ENCODE results near the gene FRRS1. TPM values are rescaled to one million over a fixed set of nuclear protein-coding genes. Genes with fewer than 3 reads are reported as not detected.

Gene FRRS1, protein sequence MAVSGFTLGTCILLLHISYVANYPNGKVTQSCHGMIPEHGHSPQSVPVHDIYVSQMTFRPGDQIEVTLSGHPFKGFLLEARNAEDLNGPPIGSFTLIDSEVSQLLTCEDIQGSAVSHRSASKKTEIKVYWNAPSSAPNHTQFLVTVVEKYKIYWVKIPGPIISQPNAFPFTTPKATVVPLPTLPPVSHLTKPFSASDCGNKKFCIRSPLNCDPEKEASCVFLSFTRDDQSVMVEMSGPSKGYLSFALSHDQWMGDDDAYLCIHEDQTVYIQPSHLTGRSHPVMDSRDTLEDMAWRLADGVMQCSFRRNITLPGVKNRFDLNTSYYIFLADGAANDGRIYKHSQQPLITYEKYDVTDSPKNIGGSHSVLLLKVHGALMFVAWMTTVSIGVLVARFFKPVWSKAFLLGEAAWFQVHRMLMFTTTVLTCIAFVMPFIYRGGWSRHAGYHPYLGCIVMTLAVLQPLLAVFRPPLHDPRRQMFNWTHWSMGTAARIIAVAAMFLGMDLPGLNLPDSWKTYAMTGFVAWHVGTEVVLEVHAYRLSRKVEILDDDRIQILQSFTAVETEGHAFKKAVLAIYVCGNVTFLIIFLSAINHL
- total RNA-seq (2022) (9.6 and 11.1 TPM in 2 replicates), Bru-seq, nascent RNA (percentile 64 among the genes with signal in this experiment), BruChase-seq, experiment 1, labeled RNA remaining after a 2-hour chase (percentile 61 among the genes with signal in this experiment), BruChase-seq, experiment 2, labeled RNA remaining after a 6-hour chase (percentile 65 among the genes with signal in this experiment)
- long read RNA-seq, partial matches to known transcripts, result 0 of 1 reads
- long read RNA-seq, other reads (novel, unspliced or antisense), result 0 of 1 reads

DNA sequence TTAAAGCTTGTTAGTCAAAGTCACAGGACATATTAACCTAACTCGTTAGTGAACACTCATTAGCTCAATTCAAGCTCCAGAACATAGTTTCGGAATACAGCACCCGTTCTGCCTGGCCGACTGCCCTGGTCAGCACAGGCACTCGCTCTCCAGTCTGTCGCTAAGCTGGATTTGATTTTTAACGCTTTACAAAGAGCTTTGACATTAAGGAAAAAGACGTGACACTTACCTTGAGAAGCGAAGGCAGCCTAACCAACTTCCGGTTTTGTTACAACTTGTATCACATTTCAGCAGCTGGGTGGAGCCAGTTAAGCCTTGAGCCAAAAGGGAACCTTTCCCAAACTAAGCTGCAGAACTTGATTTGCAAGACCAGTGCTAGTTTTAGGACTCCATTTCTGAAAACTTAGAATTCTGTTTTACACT is at the start of gene FRRS1:
Gene FRRS1, minus strand, starts transcription at position 258 of the 423 bp plus-strand sequence. CDS start 17,867 bp downstream, outside the sequence.
- Histone ChIP-seq H3K9me3 (no peaks in the 10 kb centered on the region), H3K4me3 (ENCODE audit: low read depth, low read length) (peak within 1 kb of the TSS; percentile 51), H3K4me1 (peaks cover 15% of the 10 kb centered on the region), H3K36me3 (ENCODE audit: control insufficient read depth, insufficient read depth, low read length) (no peaks in the 10 kb centered on the region), H3K27me3 (replicated peaks; ENCODE audit: control insufficient read depth, insufficient read depth, low read length) (no peaks in the 10 kb centered on the region)
- peak within 1 kb of the TSS; percentile 96 for H3K27ac Mint-ChIP-seq (ENCODE audit: unreplicated experiment)
- H3K27me3 Mint-ChIP-seq (ENCODE audit: insufficient read depth, unreplicated experiment), result no peaks in the 10 kb centered on the region
- H3K4me3 Mint-ChIP-seq (ENCODE audit: unreplicated experiment), result peak within 1 kb of the TSS; percentile 95
- ChIA-PET CTCF (no interaction called here), POLR2A (interaction anchor here (0.5 to 0.8 kb wide), 2 partner anchors 84 to 484 kb away, joined by 3 read pairs; no protein-coding TSS in a partner anchor)
- intact Hi-C loops (cut with micrococcal nuclease; ENCODE audit: unreplicated experiment), result loop anchor here (2.0 kb wide), 1 partner anchor 28 kb away; no protein-coding TSS in a partner anchor
- peak; percentile 67 to 68 for DNase-seq
- BruUV-seq (replicated peaks), result no TSS peak
- TF ChIP-seq, protein P1, sequence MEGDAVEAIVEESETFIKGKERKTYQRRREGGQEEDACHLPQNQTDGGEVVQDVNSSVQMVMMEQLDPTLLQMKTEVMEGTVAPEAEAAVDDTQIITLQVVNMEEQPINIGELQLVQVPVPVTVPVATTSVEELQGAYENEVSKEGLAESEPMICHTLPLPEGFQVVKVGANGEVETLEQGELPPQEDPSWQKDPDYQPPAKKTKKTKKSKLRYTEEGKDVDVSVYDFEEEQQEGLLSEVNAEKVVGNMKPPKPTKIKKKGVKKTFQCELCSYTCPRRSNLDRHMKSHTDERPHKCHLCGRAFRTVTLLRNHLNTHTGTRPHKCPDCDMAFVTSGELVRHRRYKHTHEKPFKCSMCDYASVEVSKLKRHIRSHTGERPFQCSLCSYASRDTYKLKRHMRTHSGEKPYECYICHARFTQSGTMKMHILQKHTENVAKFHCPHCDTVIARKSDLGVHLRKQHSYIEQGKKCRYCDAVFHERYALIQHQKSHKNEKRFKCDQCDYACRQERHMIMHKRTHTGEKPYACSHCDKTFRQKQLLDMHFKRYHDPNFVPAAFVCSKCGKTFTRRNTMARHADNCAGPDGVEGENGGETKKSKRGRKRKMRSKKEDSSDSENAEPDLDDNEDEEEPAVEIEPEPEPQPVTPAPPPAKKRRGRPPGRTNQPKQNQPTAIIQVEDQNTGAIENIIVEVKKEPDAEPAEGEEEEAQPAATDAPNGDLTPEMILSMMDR (IDR thresholded peaks at IDR 0.05; ENCODE audit: insufficient read depth in 1 of 2, low read depth in 1 of 2, low read length in 1 of 2, severe bottlenecking in 1 of 2, unreplicated experiment in 1 of 2), result no peak
- H3K9me3 Mint-ChIP-seq (ENCODE audit: unreplicated experiment), result no peaks in the 10 kb centered on the region
- peaks cover 6% of the 10 kb centered on the region for H3K36me3 Mint-ChIP-seq (ENCODE audit: insufficient read depth, unreplicated experiment)
- no peaks in the 10 kb centered on the region for H3K4me1 Mint-ChIP-seq (ENCODE audit: low read depth, unreplicated experiment)

DNA sequence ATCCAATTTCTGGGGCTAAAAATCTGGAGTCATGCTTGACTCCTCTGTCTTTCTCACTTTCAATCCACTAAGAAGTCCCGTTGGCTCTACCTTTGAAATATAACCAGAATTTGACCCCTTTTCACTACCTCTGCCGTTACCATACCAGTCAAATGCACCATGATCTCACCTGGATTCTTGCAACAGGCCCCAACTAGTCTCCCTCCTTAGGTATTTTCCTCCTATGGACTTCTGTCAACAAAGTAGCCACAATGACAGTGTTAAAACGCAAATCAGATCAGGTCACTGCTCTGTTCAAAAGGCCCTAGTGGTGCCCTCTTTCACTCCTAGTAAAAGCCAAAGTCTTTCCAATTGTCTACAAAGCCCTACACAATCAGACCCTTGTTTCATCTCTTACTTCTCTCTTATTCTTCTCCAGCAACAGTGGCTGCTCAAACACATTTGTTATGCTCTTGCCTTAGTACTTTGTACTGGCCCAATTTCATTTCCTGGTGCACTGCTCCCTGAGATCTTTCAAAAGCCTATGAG is 48.0 kb upstream of the FRRS1 start:
- H3K4me1 Mint-ChIP-seq (ENCODE audit: low read depth, unreplicated experiment), result peaks cover 11% of the 10 kb centered on the region
- no peak overlapping the region for H3K4me3 Mint-ChIP-seq (ENCODE audit: unreplicated experiment)
- Histone ChIP-seq H3K4me1 (no peaks in the 10 kb centered on the region), H3K27me3 (replicated peaks; ENCODE audit: control insufficient read depth, insufficient read depth, low read length) (no peaks in the 10 kb centered on the region), H3K4me3 (ENCODE audit: low read depth, low read length) (no peak overlapping the region), H3K36me3 (ENCODE audit: control insufficient read depth, insufficient read depth, low read length) (no peaks in the 10 kb centered on the region), H3K9me3 (no peaks in the 10 kb centered on the region)
- ChIA-PET CTCF (no interaction called here), POLR2A (no interaction called here)
- peak overlapping the region; percentile 27 for H3K27ac Mint-ChIP-seq (ENCODE audit: unreplicated experiment)
- H3K9me3 Mint-ChIP-seq (ENCODE audit: unreplicated experiment), result no peaks in the 10 kb centered on the region
- TF ChIP-seq, protein P1 (IDR thresholded peaks at IDR 0.05; ENCODE audit: insufficient read depth in 1 of 2, low read depth in 1 of 2, low read length in 1 of 2, severe bottlenecking in 1 of 2, unreplicated experiment in 1 of 2), result no peak
- no TSS peak for BruUV-seq (replicated peaks)
- intact Hi-C loops (cut with micrococcal nuclease; ENCODE audit: unreplicated experiment), result no loop called here
- no peaks in the 10 kb centered on the region for H3K27me3 Mint-ChIP-seq (ENCODE audit: insufficient read depth, unreplicated experiment)
- no peak for DNase-seq
- H3K36me3 Mint-ChIP-seq (ENCODE audit: insufficient read depth, unreplicated experiment), result no peaks in the 10 kb centered on the region

DNA sequence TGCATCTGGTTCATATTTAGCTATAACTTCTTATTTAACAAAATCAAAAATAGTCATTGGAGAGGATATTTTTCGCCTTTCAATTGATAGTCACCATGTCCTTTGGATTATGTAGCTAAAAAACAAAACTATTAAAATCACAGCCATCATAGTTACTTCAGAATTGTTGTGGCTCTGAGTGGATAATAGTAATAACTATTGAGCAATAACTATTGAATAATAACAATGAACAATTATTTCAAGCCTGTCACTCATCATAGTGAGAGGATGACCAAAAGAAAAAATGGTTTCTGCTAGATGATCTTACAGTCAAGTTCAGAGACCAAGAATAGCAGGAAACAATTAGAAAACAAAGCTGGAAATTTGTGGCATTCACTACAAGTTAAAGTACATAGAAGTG is 45.3 kb upstream of the FRRS1 start:
- intact Hi-C loops (cut with micrococcal nuclease; ENCODE audit: unreplicated experiment), result no loop called here
- no peaks in the 10 kb centered on the region for H3K9me3 Mint-ChIP-seq (ENCODE audit: unreplicated experiment)
- POLR2A ChIA-PET, result no interaction called here
- no peaks in the 10 kb centered on the region for H3K27me3 ChIP-seq (replicated peaks; ENCODE audit: control insufficient read depth, insufficient read depth, low read length)
- H3K4me1 ChIP-seq, result 0 out of 2 replicates have a peak, but pooled peaks cover 3% of the 10 kb centered on the region
- H3K27ac Mint-ChIP-seq (ENCODE audit: unreplicated experiment), result no peak overlapping the region
- peaks cover 11% of the 10 kb centered on the region for H3K4me1 Mint-ChIP-seq (ENCODE audit: low read depth, unreplicated experiment)
- H3K9me3 ChIP-seq, result no peaks in the 10 kb centered on the region
- CTCF ChIA-PET, result no interaction called here
- no peaks in the 10 kb centered on the region for H3K27me3 Mint-ChIP-seq (ENCODE audit: insufficient read depth, unreplicated experiment)
- DNase-seq, result no peak
- TF ChIP-seq, protein P1 (IDR thresholded peaks at IDR 0.05; ENCODE audit: insufficient read depth in 1 of 2, low read depth in 1 of 2, low read length in 1 of 2, severe bottlenecking in 1 of 2, unreplicated experiment in 1 of 2), result no peak
- no peak overlapping the region for H3K4me3 ChIP-seq (ENCODE audit: low read depth, low read length)
- BruUV-seq (replicated peaks), result no TSS peak
- no peaks in the 10 kb centered on the region for H3K36me3 Mint-ChIP-seq (ENCODE audit: insufficient read depth, unreplicated experiment)
- no peaks in the 10 kb centered on the region for H3K36me3 ChIP-seq (ENCODE audit: control insufficient read depth, insufficient read depth, low read length)
- no peak overlapping the region for H3K4me3 Mint-ChIP-seq (ENCODE audit: unreplicated experiment)

All from Caco-2 (cell line).